GM18861 (cell line): ENCODE measurements around the gene CCNF.
A peak's percentile ranks its signal among the peaks of the same experiment; 100 is the strongest.
"Not testable (repeated sequence)": the region's sequence is repeated elsewhere in the genome, so short reads cannot be mapped to it uniquely, and the experiment has no call there.

Experiments
- ATAC-seq: cut with Tn5 transposase; IDR thresholded peaks from one replicate; pipeline ENCODE4 v1.9.1; 2021; ENCODE audit not compliant: unreplicated experiment

The CCNF gene

DNA sequence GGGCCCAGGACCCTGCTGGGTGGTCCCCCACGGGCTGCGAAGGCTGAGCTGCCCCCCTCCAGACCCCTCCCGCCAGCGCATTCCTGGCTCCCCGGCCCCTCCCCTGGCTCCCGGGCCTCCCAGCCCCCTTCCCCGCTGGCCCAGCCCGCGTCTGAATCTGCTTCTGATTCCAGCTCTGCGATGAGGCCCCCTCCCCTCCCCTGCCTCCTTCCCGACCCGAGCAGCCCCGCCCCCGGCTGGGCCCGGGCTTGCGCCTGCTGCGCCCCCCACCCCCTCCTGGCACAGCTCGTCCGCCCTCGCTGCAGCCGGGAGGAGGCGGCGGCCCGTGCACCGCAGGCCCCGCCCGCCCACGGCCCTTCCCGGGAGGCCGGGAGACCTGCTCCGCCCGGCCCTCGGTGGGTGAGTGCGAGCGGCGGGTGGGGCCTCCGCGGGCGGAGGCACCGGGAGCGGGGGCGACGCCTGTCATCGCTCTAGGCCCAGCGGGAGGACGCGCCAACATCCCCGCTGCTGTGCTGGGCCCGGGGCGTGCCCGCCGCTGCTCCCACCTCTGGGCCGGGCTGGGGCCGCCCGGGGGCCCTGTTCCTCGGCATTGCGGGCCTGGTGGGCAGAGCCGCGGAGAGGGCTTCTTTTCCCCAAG is 41.9 kb downstream of the CCNF start, which contains the start of gene NTN3:
Gene NTN3, plus strand, starts transcription at position 282 of the 637 bp plus-strand sequence. CDS start 405 bp downstream, outside the sequence.
- ATAC-seq = no peak

DNA sequence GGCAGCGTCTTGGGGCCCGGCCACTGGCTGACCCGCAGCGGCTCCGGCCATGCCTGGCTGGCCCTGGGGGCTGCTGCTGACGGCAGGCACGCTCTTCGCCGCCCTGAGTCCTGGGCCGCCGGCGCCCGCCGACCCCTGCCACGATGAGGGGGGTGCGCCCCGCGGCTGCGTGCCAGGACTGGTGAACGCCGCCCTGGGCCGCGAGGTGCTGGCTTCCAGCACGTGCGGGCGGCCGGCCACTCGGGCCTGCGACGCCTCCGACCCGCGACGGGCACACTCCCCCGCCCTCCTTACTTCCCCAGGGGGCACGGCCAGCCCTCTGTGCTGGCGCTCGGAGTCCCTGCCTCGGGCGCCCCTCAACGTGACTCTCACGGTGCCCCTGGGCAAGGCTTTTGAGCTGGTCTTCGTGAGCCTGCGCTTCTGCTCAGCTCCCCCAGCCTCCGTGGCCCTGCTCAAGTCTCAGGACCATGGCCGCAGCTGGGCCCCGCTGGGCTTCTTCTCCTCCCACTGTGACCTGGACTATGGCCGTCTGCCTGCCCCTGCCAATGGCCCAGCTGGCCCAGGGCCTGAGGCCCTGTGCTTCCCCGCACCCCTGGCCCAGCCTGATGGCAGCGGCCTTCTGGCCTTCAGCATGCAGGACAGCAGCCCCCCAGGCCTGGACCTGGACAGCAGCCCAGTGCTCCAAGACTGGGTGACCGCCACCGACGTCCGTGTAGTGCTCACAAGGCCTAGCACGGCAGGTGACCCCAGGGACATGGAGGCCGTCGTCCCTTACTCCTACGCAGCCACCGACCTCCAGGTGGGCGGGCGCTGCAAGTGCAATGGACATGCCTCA is 42.6 kb downstream of the CCNF start:
- no peak for ATAC-seq

DNA sequence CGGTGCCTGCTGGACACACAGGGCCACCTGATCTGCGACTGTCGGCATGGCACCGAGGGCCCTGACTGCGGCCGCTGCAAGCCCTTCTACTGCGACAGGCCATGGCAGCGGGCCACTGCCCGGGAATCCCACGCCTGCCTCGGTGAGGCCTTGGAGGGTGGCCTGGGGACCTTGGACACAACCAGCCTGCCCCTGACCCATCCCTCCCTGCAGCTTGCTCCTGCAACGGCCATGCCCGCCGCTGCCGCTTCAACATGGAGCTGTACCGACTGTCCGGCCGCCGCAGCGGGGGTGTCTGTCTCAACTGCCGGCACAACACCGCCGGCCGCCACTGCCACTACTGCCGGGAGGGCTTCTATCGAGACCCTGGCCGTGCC is 43.2 kb downstream of the CCNF start:
- ATAC-seq = no peak

DNA sequence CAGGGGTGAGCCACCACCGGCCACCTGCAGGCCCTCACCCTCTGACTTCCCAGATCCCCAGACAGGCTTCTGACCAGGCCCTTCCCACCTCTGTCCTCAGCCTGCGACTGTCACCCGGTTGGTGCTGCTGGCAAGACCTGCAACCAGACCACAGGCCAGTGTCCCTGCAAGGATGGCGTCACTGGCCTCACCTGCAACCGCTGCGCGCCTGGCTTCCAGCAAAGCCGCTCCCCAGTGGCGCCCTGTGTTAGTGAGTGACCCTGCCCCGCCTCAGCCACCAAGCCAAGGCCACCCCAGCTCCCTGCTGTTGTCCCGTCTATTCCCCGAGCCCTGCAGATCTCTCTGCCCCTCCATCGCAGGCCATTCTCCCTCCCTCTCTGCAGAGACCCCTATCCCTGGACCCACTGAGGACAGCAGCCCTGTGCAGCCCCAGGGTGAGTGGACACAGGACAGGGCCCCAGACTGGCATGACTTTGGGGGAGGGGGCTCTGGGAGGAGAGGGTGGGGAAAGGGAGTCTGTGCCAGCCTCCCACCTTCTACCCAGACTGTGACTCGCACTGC is 43.7 kb downstream of the CCNF start:
- no peak for ATAC-seq

DNA sequence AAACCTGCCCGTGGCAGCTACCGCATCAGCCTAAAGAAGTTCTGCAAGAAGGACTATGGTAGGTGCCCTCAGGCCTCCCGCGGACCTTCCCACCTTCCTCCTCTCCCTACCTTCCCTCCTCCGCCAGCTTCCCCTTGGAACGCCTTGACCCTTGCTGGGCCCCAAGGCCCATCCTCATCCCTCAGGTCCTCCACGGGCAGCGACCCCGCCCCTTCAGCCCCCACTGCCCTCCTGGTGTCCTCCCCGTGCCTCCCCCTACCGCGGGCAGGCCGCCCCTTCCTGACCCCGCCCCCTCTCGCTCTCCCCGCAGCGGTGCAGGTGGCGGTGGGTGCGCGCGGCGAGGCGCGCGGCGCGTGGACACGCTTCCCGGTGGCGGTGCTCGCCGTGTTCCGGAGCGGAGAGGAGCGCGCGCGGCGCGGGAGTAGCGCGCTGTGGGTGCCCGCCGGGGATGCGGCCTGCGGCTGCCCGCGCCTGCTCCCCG is 44.2 kb downstream of the CCNF start:
- no peak for ATAC-seq

DNA sequence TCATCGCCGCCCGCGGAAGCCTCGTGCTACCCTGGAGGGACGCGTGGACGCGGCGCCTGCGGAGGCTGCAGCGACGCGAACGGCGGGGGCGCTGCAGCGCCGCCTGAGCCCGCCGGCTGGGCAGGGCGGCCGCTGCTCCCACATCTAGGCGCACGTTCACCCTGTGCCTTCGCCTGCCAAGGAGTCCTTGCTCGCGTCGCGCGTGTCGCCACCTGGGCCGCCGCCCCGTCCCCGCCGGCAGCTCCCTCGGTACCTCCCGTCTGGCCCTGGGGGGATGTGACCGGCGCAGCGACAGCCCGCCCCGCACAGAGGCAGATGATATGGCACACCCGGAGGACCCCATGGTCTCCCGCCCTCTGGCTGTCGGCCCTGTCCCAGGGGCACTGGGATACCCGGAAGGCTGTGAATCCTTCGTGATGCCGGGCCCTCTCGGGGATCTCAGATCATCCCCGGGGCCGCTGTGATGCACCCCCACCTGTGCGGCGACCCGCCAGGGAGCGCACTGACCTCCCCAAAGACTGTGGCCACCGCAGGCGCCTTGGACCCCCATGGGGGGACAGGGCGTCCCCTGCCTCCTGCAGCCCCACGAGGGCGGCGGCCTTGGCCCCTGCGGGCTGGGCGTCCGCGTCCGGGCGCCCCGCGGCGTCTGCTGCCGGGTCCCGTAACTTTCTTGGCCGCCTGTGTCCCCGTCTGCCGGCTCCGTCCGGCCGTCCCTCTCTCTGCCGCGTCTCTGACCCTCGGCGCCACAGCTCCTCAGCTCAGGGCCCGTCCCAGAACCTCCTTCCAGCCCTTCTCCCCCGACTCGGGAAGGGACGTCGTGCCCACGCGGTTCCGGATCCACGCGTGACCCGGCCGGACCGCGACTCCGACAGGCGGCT is 45.0 kb downstream of the CCNF start:
- no peak for ATAC-seq

DNA sequence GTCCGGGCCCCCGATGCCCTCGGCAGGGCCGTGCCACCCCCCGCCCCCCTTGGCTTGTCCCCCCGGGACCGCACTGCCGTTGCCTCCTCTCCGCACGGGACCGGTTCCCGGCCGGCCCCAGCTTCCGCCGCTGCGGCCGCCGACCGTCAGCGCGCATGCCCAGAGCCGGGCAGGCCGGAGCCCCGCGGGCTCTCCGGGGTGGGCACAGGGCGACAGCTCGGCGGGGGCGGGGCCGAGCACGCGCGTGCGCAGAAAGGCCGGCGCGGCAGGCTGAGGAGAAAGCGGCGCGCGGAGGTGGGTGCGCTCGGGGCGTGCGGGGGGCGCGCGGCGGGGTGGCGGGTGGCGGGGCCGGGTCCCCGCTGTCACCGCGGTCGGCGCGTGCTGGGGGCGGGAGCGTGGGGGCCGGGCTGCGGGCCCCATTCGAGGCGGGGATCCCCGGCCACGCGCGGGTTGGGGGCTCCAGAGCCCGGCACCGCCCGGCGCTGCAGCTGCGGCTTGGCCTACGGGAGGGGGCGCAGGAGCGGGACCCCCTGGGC is 45.7 kb downstream of the CCNF start, which contains the start of gene TBC1D24:
Gene TBC1D24, plus strand, starts transcription at position 251 of the 536 bp plus-strand sequence. CDS start 21,022 bp downstream, outside the sequence.
- ATAC-seq = peak; percentile 35

DNA sequence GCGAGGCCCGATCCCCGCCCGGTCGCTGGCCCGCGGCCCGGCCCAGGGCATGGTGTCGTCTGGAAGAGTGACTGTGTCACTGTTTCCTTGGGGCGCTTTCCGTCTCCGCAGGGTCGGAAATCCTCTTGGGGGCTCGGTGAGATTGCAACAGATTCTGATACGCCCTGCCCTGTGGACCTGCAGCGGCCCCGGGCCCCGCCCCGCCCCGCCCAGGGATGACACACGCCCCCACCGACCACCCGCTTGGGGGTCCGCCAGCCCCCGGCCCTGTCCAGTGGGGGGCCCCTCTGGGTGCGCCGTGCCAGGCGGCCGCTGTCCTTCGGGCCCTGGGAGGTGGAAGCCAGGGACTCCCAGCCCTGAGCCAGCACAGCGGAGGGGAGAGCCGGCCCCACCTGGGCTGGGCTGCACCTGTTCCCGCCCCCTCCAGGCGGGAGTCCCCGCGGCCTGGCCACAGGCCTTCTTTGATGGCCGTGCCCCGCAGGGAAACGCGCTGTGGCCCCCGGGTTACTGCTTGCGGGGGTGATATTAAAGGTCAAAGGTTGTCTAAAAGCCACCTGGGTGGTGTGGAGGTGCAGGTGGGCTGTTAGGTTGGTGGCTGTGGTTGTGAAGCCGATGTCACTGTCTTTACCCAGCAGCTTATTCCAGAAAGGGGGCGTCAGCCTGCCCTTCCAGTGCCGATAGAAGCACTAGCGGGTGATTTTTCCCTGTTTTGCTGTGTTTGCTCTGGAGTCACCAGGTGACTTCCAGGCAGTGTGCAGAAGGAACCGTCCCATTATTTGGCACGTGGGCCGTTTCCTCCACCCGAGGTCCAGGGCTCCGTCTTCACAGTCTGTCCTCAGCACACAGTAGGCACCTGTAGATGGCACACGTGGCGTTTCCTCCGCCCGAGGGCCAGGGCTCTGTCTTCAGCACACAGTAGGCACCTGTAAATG is 46.4 kb downstream of the CCNF start:
- no peak for ATAC-seq

GRCh38 chr16:2476345-2476720 is 47.1 kb downstream of the CCNF start:
- ATAC-seq = no peak

GRCh38 chr16:2476741-2477140 is 47.5 kb downstream of the CCNF start:
- no peak for ATAC-seq

- no peak for ATAC-seq
These were observed 48.1 kb downstream of the CCNF start for GRCh38 chr16:2477327-2477726.

DNA sequence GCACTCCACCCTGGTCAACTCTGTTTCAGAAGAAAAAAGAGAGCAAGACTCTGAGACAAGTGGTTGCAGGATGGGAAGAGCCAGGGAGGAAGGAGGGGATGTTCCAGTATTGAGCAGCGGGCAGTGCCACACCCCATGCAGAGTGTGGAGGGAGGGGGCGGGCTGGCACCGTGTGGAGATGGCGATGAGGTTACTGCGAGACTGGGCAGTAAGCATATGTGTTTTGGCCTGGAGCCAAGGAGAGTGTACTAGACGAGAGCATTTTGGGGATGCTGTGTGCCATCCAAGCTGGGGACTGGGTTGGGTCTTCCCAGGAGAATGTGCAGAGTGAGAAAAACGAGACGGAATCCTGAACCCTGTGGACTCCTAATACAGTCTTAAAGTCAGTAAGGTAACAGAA is 49.0 kb downstream of the CCNF start:
- no peak for ATAC-seq

- not testable (repeated sequence) for ATAC-seq
These were observed 50.7 kb downstream of the CCNF start for GRCh38 chr16:2479996-2480395.

- no peak for ATAC-seq
These were observed 51.7 kb downstream of the CCNF start for GRCh38 chr16:2480948-2481347.

GRCh38 chr16:2481676-2482075 is 52.4 kb downstream of the CCNF start:
- ATAC-seq = no peak

DNA sequence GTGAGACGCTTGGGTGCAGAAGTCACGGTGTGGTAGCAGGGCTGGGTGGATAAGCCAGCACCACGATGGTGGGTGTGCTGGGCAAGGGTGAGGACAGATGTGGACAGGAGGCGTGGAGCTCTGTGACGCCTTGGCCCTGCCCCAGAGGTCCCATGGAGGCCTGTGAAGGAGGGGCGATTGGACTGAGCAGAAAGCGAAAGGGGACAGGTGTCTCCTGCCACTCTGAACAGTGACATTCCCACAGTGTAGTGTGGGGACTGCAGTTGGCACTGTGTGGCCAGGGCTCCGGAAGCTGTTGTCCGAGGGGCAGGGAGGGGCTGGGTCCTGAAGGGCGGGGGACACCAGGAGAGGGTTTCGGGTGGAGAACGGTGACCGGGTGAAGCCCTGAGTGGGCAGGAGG is 53.0 kb downstream of the CCNF start:
- no peak for ATAC-seq

GRCh38 chr16:2482708-2483534 is 53.7 kb downstream of the CCNF start:
- no peak for ATAC-seq
